Measurements from ENCODE around the gene MYH15. TPM values are rescaled to one million over a fixed set of nuclear protein-coding genes. Genes with fewer than 3 reads are reported as not detected.
A peak's percentile ranks its signal among the peaks of the same experiment; 100 is the strongest.

Gene MYH15
- total RNA-seq, 1 donor from 2014 or later, result 0.36 TPM

DNA sequence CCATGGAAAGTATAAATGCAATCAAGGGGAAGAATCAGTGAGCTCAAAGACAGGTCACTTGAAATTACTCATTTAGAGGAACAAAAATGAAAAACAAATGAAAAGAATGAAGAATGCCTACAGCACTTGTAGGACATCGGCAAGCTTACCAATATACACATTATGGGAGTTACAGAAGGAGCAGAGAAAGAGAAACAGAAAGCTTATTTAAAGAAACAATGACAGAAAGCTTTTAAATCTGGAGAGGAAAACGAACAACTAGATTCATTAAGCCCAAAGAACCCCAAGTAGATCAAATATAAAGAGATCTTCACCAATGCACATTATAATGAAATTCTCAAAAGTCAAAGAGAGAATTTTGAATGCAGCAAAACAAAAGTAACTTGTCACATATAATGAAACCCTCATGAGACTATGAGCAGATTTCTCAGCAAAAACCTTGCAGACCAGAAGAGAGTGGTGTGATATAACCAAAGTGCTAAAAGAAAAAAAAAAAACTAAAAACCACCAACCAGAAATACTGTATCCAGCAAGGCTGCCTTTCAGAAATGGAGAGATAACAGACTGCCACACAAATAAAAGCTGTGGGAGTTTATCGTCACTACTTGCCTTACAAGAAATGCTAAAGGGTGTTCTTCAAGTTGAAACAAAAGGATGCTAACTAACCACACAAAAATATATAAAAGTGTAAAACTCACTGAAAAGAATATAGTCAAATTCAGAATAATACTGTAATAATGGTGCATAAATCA is 63.1 kb downstream of the MYH15 start:
- Mint-ChIP-seq H3K9me3 (peaks cover 49% of the 10 kb centered on the region), H3K4me3 (no peak overlapping the region), H3K36me3 (peaks cover 10% of the 10 kb centered on the region), H3K27ac (no peak overlapping the region), H3K4me1 (no peaks in the 10 kb centered on the region), H3K27me3 (ENCODE audit: low read depth) (no peaks in the 10 kb centered on the region)
- no peak for DNase-seq (ENCODE audit: low spot score in 2 of 2, unreplicated experiment in 2 of 2)
- TF ChIP-seq, protein P1, sequence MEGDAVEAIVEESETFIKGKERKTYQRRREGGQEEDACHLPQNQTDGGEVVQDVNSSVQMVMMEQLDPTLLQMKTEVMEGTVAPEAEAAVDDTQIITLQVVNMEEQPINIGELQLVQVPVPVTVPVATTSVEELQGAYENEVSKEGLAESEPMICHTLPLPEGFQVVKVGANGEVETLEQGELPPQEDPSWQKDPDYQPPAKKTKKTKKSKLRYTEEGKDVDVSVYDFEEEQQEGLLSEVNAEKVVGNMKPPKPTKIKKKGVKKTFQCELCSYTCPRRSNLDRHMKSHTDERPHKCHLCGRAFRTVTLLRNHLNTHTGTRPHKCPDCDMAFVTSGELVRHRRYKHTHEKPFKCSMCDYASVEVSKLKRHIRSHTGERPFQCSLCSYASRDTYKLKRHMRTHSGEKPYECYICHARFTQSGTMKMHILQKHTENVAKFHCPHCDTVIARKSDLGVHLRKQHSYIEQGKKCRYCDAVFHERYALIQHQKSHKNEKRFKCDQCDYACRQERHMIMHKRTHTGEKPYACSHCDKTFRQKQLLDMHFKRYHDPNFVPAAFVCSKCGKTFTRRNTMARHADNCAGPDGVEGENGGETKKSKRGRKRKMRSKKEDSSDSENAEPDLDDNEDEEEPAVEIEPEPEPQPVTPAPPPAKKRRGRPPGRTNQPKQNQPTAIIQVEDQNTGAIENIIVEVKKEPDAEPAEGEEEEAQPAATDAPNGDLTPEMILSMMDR (IDR thresholded peaks at IDR 0.05; ENCODE audit: unreplicated experiment), result no peak

DNA sequence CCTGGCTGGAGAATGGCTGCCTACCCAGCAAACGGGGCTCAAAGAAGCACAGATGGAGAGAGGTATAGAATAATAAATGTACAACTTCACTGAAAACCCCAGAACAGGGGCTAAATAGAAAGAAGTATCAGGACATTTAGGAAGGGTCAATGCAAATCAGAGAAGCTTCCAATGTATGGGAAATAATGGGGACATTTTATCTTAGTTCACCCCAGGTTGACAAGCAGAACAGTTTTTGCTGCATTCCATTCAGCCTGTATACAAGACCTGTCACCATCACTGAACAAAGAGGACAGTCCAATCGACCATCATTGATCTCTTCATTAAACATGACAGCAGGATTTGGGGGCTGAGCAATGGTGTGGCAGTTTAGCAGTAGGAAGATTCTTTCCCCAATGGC is 68.1 kb downstream of the MYH15 start:
- Mint-ChIP-seq H3K4me1 (peaks cover 28% of the 10 kb centered on the region), H3K36me3 (peaks cover 9% of the 10 kb centered on the region), H3K27ac (no peak overlapping the region), H3K4me3 (no peak overlapping the region), H3K27me3 (ENCODE audit: low read depth) (no peaks in the 10 kb centered on the region), H3K9me3 (peaks cover 20% of the 10 kb centered on the region)
- DNase-seq (ENCODE audit: low spot score in 2 of 2, unreplicated experiment in 2 of 2), result no peak
- TF ChIP-seq, protein P1 (IDR thresholded peaks at IDR 0.05; ENCODE audit: unreplicated experiment), result no peak

DNA sequence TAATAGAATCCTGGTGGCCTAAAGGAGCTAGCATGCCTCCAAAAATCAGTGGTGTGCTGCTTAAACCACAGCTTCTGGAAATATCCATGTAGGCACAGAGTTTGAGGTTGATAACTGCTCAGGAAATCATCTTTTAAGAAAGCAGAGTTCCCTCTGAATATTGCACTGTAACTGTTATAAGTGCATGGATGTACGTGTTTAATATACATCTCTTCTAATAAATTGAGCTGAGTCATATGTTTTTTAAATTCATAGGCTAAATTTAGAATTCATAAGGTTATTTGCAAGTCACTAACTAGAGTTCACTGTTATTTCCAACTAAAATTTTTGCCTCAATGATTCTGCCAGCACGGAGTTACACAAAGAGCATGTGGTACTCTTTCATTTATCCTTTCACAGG is 68.9 kb downstream of the MYH15 start:
- DNase-seq (ENCODE audit: low spot score in 2 of 2, unreplicated experiment in 2 of 2), result no peak
- H3K9me3 Mint-ChIP-seq, result peaks cover 13% of the 10 kb centered on the region
- H3K36me3 Mint-ChIP-seq, result peaks cover 2% of the 10 kb centered on the region
- H3K27ac Mint-ChIP-seq, result no peak overlapping the region
- no peaks in the 10 kb centered on the region for H3K27me3 Mint-ChIP-seq (ENCODE audit: low read depth)
- TF ChIP-seq, protein P1 (IDR thresholded peaks at IDR 0.05; ENCODE audit: unreplicated experiment), result no peak
- H3K4me3 Mint-ChIP-seq, result no peak overlapping the region
- peaks cover 29% of the 10 kb centered on the region for H3K4me1 Mint-ChIP-seq

DNA sequence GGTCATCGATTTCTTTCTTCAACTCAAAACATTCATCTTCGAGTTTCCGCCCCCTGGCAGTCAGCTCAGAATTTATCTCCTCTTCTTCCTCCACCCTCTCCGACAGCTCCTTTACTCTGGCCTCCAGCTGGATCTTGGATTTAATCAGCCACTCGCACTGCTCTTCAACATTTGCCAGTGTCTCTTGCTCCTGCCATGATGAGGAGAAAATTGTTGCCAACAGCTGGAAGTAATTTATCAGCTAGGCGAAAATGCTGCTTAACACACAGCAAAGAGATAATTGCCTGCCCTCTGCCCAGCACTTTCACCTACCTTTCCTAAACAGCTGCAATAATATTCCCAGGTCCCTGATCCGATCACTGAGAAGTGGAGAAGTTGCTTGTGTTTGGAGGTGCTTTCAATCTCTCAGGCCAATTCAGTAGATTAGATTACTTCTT is 69.3 kb downstream of the MYH15 start:
- TF ChIP-seq, protein P1 (IDR thresholded peaks at IDR 0.05; ENCODE audit: unreplicated experiment), result no peak
- H3K4me1 Mint-ChIP-seq, result peaks cover 29% of the 10 kb centered on the region
- no peaks in the 10 kb centered on the region for H3K36me3 Mint-ChIP-seq
- no peak overlapping the region for H3K4me3 Mint-ChIP-seq
- no peaks in the 10 kb centered on the region for H3K27me3 Mint-ChIP-seq (ENCODE audit: low read depth)
- H3K27ac Mint-ChIP-seq, result peak overlapping the region; percentile 20
- no peak for DNase-seq (ENCODE audit: low spot score in 2 of 2, unreplicated experiment in 2 of 2)
- peaks cover 9% of the 10 kb centered on the region for H3K9me3 Mint-ChIP-seq

DNA sequence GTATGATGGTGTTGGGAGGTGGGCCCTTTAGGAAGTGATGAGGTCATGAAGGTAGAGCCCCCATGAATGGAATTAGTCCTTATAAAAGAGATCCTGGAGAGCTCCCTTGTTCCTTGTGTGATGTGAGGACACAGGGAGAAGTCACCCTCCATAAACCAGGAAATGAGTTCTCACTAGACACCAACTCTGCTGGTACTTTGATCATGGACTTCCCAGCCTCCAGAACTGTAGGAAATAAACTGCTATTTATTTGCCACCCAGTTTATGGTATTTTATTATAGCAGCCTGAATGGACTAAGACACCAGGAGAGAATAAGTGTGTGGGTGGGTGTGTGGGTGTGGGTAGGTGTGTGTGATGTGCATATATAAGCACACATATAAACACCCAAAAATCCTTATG is 71.9 kb downstream of the MYH15 start:
- Mint-ChIP-seq H3K4me1 (peaks cover 29% of the 10 kb centered on the region), H3K4me3 (no peak overlapping the region), H3K27ac (no peak overlapping the region), H3K27me3 (ENCODE audit: low read depth) (no peaks in the 10 kb centered on the region), H3K36me3 (peaks cover 2% of the 10 kb centered on the region), H3K9me3 (peaks cover 2% of the 10 kb centered on the region)
- TF ChIP-seq, protein P1 (IDR thresholded peaks at IDR 0.05; ENCODE audit: unreplicated experiment), result no peak
- no peak for DNase-seq (ENCODE audit: low spot score in 2 of 2, unreplicated experiment in 2 of 2)

Measured in mesothelial cell of epicardium (in vitro differentiated cells).